ENCODE measurements around the gene FAM163A. TPM values are rescaled to one million over a fixed set of nuclear protein-coding genes. Genes with fewer than 3 reads are reported as not detected.

The FAM163A gene
- total RNA-seq, 1 experiment from 2014 or later, result 0.46 TPM

DNA sequence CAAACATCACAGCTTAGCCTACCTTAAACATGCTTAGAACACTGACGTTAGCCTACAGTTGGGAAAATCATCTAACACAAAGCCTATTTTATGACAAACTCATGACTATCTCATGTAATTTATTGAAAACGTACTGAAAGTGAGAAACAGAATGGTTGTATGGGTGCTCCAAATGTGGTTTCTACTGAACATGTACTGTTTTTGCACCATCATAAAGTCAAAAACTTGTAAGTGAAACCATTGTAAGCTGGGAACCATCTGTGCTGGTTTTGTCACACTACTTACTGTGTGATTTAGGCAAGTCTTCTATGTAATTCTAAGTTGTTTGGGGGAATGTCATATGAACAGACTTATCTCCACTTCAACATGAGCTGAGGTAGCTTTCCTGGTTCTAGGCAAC, 79.0 kb downstream of the FAM163A start:
- H4K8ac ChIP-seq (replicated peaks; ENCODE audit: insufficient read length, low read depth, low read length), result no peak overlapping the region
- H4K91ac ChIP-seq (ENCODE audit: insufficient read length, low read depth, low read length), result no peak overlapping the region
- peaks cover 13 to 26% of the 10 kb centered on the region in 2 experiments for H3K4me1 Mint-ChIP-seq
- H2BK12ac ChIP-seq (ENCODE audit: insufficient read length, low read depth, low read length), result no peak overlapping the region
- H3K79me2 ChIP-seq (ENCODE audit: insufficient read depth, low read length), result no peaks in the 10 kb centered on the region
- H3K9me3 Mint-ChIP-seq, result no peaks in the 10 kb centered on the region; a peak in 1 of 5 replicates
- no peak overlapping the region for H3K27ac ChIP-seq (ENCODE audit: insufficient read length, low read depth, low read length)
- H3K4me1 ChIP-seq (ENCODE audit: insufficient read depth, low read length), result no peaks in the 10 kb centered on the region
- H3K4me3 Mint-ChIP-seq, result no peak overlapping the region
- H4K5ac ChIP-seq (ENCODE audit: insufficient read length, low read depth, low read length), result no peak overlapping the region
- H3K4ac ChIP-seq (ENCODE audit: low read depth, low read length), result no peak overlapping the region
- no peaks in the 10 kb centered on the region for H4K20me1 ChIP-seq (ENCODE audit: control insufficient read depth, insufficient read depth, insufficient read length)
- no peak overlapping the region for H3K14ac ChIP-seq (ENCODE audit: insufficient read depth, low read length)
- no peaks in the 10 kb centered on the region; a peak in 1 of 7 replicates for H3K36me3 Mint-ChIP-seq (ENCODE audit: insufficient read depth in 1 of 3, low read depth in 3 of 3)
- H3K27me3 ChIP-seq (ENCODE audit: insufficient read depth, low read length), result no peaks in the 10 kb centered on the region
- H2BK20ac ChIP-seq (ENCODE audit: low read depth, low read length, poor library complexity, severe bottlenecking), result no peak overlapping the region
- no peak overlapping the region for H2BK15ac ChIP-seq (ENCODE audit: low read depth, low read length)
- no peak for DNase-seq
- no peak overlapping the region for H3T11ph ChIP-seq (ENCODE audit: low read length)
- TF ChIP-seq, protein P1, sequence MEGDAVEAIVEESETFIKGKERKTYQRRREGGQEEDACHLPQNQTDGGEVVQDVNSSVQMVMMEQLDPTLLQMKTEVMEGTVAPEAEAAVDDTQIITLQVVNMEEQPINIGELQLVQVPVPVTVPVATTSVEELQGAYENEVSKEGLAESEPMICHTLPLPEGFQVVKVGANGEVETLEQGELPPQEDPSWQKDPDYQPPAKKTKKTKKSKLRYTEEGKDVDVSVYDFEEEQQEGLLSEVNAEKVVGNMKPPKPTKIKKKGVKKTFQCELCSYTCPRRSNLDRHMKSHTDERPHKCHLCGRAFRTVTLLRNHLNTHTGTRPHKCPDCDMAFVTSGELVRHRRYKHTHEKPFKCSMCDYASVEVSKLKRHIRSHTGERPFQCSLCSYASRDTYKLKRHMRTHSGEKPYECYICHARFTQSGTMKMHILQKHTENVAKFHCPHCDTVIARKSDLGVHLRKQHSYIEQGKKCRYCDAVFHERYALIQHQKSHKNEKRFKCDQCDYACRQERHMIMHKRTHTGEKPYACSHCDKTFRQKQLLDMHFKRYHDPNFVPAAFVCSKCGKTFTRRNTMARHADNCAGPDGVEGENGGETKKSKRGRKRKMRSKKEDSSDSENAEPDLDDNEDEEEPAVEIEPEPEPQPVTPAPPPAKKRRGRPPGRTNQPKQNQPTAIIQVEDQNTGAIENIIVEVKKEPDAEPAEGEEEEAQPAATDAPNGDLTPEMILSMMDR (conservative IDR thresholded peaks at IDR 0.05), result no peak
- H3K23me2 ChIP-seq (ENCODE audit: insufficient read length, low read depth, low read length, poor library complexity, severe bottlenecking), result no peaks in the 10 kb centered on the region
- no peaks in the 10 kb centered on the region for H3K79me1 ChIP-seq (ENCODE audit: insufficient read depth, low read depth, low read length, poor library complexity, severe bottlenecking)
- H2AFZ ChIP-seq (ENCODE audit: low read length), result no peak overlapping the region
- no peak overlapping the region for H3K9ac ChIP-seq (ENCODE audit: extremely low read depth, insufficient read length, low read length)
- H3K27ac Mint-ChIP-seq, result no peak overlapping the region
- no peak overlapping the region for H2BK120ac ChIP-seq (ENCODE audit: low read depth, low read length, poor library complexity, severe bottlenecking)
- no peaks in the 10 kb centered on the region for H3K9me3 ChIP-seq (ENCODE audit: control insufficient read depth, low read depth, low read length)
- H2AK5ac ChIP-seq (ENCODE audit: insufficient read length, low read length), result no peak overlapping the region
- no CpG with 5 or more reads among the region's 2 CpGs for whole genome bisulfite sequencing (ENCODE audit: extremely low coverage, insufficient read length, low lambda C conversion rate)
- no peak overlapping the region for H2BK5ac ChIP-seq (ENCODE audit: insufficient read length, low read length)
- H3K56ac ChIP-seq (ENCODE audit: insufficient read length, low read depth, low read length), result no peak overlapping the region
- H3K27me3 Mint-ChIP-seq (ENCODE audit: low read depth), result peaks cover 13% of the 10 kb centered on the region
- H3K23ac ChIP-seq (ENCODE audit: insufficient read length, low read depth, low read length), result no peak overlapping the region
- H3K4me2 ChIP-seq (ENCODE audit: insufficient read depth, insufficient read length, low read length), result no peak overlapping the region
- no peak overlapping the region for H3K18ac ChIP-seq (ENCODE audit: insufficient read length, low read depth, low read length)

Measured in H9 (cell line).